WTC11 (cell line): ENCODE measurements around the gene MEA1. TPM values are rescaled to one million over a fixed set of nuclear protein-coding genes. Genes with fewer than 3 reads are reported as not detected.

ENCODE experiments used
- CBFB ChIP-seq: sonication (generic); formaldehyde crosslinking; IDR thresholded peaks from 2 replicates; pipeline ENCODE4 v1.8.1; 2022; ENCODE audit warnings: mild to moderate bottlenecking, low read depth, missing genetic modification reagents
- CREB1 ChIP-seq: sonication (generic); formaldehyde crosslinking; IDR thresholded peaks from 2 replicates; pipeline ENCODE4 v1.8.0; 2023; ENCODE audit warnings: mild to moderate bottlenecking, missing genetic modification reagents
- CREM ChIP-seq: sonication (generic); formaldehyde crosslinking; IDR thresholded peaks from 2 replicates; pipeline ENCODE4 v1.8.1; 2022; ENCODE audit warnings: mild to moderate bottlenecking, missing genetic modification reagents, moderate library complexity
- ESRRA ChIP-seq: sonication (generic); formaldehyde crosslinking; IDR thresholded peaks from 2 replicates; pipeline ENCODE4 v1.8.1; 2022; ENCODE audit warnings: mild to moderate bottlenecking, missing genetic modification reagents, borderline replicate concordance
- ETV6 ChIP-seq: sonication (generic); formaldehyde crosslinking; IDR thresholded peaks from 2 replicates; pipeline ENCODE4 v1.8.1; 2022; ENCODE audit warnings: mild to moderate bottlenecking, missing genetic modification reagents
- FOXP1 ChIP-seq: sonication (generic); formaldehyde crosslinking; IDR thresholded peaks from 2 replicates; pipeline ENCODE4 v1.8.0; 2022; ENCODE audit warnings: missing genetic modification reagents, mild to moderate bottlenecking, moderate library complexity, borderline replicate concordance
- GABPB1 ChIP-seq: sonication (generic); formaldehyde crosslinking; IDR thresholded peaks from 2 replicates; pipeline ENCODE4 v1.8.1; 2023; ENCODE audit warnings: mild to moderate bottlenecking, missing genetic modification reagents
- NFATC4 ChIP-seq: fragments of 250-450 bp; sonication (Bioruptor Pico); IDR thresholded peaks from 2 replicates; pipeline ENCODE4 v1.9.0; 2021; ENCODE audit warnings: mild to moderate bottlenecking
- PRRX2 ChIP-seq: fragments of 250-450 bp; sonication (Bioruptor Pico); IDR thresholded peaks from 2 replicates; pipeline ENCODE4 v1.8.0; 2021; ENCODE audit warnings: mild to moderate bottlenecking
- RELA ChIP-seq: sonication (generic); formaldehyde crosslinking; IDR thresholded peaks from 2 replicates; pipeline ENCODE4 v1.8.1; 2022; ENCODE audit warnings: missing genetic modification reagents, mild to moderate bottlenecking, borderline replicate concordance
- SMAD4 ChIP-seq: sonication (generic); formaldehyde crosslinking; IDR thresholded peaks from 2 replicates; pipeline ENCODE4 v1.8.0; 2022; ENCODE audit warnings: mild to moderate bottlenecking, missing genetic modification reagents
- SP1 ChIP-seq: sonication (generic); formaldehyde crosslinking; conservative IDR thresholded peaks from 2 replicates; pipeline ENCODE4 v1.8.1; 2022; ENCODE audit warnings: missing genetic modification reagents
- ZBTB43 ChIP-seq: sonication (generic); formaldehyde crosslinking; IDR thresholded peaks from 2 replicates; pipeline ENCODE4 v1.8.1; 2023; ENCODE audit warnings: mild to moderate bottlenecking, missing genetic modification reagents
- ZMAT4 ChIP-seq: fragments of 250-450 bp; sonication (Bioruptor Pico); IDR thresholded peaks from 2 replicates; pipeline ENCODE4 v1.9.0; 2021; ENCODE audit warnings: mild to moderate bottlenecking
- ZNF416 ChIP-seq: fragments of 250-450 bp; sonication (Bioruptor Pico); IDR thresholded peaks from 2 replicates; pipeline ENCODE4 v1.9.0; 2021; ENCODE audit warnings: mild to moderate bottlenecking, inconsistent platforms
- total RNA-seq: library from RNA; stranded (reverse); gene quantifications from 3 replicates; pipeline ENCODE4 v1.2.3, GENCODE V29; 2021
- TF ChIP-seq, protein P1 (sequence below): sonication (generic); formaldehyde crosslinking; IDR thresholded peaks from 2 replicates; pipeline ENCODE4 v1.8.1; 2023; ENCODE audit warnings: mild to moderate bottlenecking, missing genetic modification reagents, borderline replicate concordance
- TF ChIP-seq, protein P2 (sequence below): sonication (generic); formaldehyde crosslinking; conservative IDR thresholded peaks from 2 replicates; pipeline ENCODE4 v1.8.1; 2023; ENCODE audit warnings: mild to moderate bottlenecking, low read depth, missing genetic modification reagents, moderate library complexity
- TF ChIP-seq, protein P3 (sequence below): sonication (generic); formaldehyde crosslinking; IDR thresholded peaks from 2 replicates; pipeline ENCODE4 v1.8.0; 2022; ENCODE audit warnings: mild to moderate bottlenecking, missing genetic modification reagents
- TF ChIP-seq, protein P4 (sequence below): sonication (generic); formaldehyde crosslinking; IDR thresholded peaks from 2 replicates; pipeline ENCODE4 v1.8.1; 2023; ENCODE audit warnings: mild to moderate bottlenecking, missing genetic modification reagents, moderate library complexity
- TF ChIP-seq, protein P5 (sequence below): fragments of 250-450 bp; sonication (Bioruptor Pico); IDR thresholded peaks from 2 replicates; pipeline ENCODE4 v1.8.0; 2021; ENCODE audit warnings: mild to moderate bottlenecking
- TF ChIP-seq, protein P6 (sequence below): fragments of 250-450 bp; sonication (Bioruptor Pico); IDR thresholded peaks from 2 replicates; pipeline ENCODE4 v1.9.0; 2021; ENCODE audit warnings: mild to moderate bottlenecking

MEA1 gene
- total RNA-seq, 1 experiment from 2014 or later = 85.0 TPM

DNA sequence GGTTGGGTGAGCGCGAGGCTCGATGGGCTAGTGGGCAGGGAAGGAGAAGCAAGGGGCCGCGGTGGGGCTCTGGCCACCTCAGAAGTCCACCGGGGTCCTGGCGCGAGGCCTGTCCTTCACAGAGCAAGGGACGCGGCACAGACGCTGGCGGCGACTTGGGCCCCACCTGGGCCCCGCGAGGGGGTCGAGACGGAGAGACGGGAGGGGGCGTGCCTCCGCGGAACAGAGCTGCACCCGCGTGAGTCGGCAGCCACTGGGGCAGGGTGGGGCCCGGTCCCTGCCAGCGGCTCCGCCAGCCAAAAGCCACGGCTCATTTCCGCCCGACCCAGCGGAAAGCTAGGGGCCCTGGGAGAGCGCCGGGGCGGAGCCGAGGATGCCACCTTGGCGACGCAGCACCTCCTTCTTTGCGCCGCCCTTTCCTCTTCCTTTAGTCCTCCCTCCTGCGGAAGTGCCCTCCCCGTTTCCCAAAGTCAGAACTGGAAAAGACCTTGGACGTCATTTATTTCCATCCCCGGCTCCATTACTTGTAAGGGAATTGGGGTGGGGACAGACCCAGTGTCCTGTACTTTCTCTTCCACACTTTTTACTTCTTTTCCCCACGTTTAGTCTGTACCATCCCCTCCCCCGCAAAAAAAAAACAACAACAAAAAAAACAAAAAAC lies 39.9 kb upstream of the MEA1 start, which contains the start of gene CUL7 (continued):
- TF ChIP-seq FOXP1 (CRISPR knock-in tag) = peak; percentile 77
- peak; percentile 83; the same call in 1 of the 2 replicates for TF ChIP-seq GABPB1
- TF ChIP-seq ETV6 = peak; percentile 99
- peak; percentile 88 for TF ChIP-seq ZMAT4 (CRISPR knock-in tag)
- TF ChIP-seq ESRRA (CRISPR knock-in tag) = 0 out of 2 replicates have a peak, but pooled peaks have one; percentile 38
- TF ChIP-seq ZNF416 = peak; percentile 96
- TF ChIP-seq, protein P1, sequence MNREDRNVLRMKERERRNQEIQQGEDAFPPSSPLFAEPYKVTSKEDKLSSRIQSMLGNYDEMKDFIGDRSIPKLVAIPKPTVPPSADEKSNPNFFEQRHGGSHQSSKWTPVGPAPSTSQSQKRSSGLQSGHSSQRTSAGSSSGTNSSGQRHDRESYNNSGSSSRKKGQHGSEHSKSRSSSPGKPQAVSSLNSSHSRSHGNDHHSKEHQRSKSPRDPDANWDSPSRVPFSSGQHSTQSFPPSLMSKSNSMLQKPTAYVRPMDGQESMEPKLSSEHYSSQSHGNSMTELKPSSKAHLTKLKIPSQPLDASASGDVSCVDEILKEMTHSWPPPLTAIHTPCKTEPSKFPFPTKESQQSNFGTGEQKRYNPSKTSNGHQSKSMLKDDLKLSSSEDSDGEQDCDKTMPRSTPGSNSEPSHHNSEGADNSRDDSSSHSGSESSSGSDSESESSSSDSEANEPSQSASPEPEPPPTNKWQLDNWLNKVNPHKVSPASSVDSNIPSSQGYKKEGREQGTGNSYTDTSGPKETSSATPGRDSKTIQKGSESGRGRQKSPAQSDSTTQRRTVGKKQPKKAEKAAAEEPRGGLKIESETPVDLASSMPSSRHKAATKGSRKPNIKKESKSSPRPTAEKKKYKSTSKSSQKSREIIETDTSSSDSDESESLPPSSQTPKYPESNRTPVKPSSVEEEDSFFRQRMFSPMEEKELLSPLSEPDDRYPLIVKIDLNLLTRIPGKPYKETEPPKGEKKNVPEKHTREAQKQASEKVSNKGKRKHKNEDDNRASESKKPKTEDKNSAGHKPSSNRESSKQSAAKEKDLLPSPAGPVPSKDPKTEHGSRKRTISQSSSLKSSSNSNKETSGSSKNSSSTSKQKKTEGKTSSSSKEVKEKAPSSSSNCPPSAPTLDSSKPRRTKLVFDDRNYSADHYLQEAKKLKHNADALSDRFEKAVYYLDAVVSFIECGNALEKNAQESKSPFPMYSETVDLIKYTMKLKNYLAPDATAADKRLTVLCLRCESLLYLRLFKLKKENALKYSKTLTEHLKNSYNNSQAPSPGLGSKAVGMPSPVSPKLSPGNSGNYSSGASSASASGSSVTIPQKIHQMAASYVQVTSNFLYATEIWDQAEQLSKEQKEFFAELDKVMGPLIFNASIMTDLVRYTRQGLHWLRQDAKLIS (CRISPR knock-in tag) = peak; percentile 88; the same call in 1 of the 2 replicates
- TF ChIP-seq PRRX2 (CRISPR knock-in tag) = peak; percentile 91
- peak; percentile 82 for TF ChIP-seq CREM (CRISPR knock-in tag)
- peak; percentile 94 for TF ChIP-seq NFATC4 (CRISPR knock-in tag)
- TF ChIP-seq, protein P2, sequence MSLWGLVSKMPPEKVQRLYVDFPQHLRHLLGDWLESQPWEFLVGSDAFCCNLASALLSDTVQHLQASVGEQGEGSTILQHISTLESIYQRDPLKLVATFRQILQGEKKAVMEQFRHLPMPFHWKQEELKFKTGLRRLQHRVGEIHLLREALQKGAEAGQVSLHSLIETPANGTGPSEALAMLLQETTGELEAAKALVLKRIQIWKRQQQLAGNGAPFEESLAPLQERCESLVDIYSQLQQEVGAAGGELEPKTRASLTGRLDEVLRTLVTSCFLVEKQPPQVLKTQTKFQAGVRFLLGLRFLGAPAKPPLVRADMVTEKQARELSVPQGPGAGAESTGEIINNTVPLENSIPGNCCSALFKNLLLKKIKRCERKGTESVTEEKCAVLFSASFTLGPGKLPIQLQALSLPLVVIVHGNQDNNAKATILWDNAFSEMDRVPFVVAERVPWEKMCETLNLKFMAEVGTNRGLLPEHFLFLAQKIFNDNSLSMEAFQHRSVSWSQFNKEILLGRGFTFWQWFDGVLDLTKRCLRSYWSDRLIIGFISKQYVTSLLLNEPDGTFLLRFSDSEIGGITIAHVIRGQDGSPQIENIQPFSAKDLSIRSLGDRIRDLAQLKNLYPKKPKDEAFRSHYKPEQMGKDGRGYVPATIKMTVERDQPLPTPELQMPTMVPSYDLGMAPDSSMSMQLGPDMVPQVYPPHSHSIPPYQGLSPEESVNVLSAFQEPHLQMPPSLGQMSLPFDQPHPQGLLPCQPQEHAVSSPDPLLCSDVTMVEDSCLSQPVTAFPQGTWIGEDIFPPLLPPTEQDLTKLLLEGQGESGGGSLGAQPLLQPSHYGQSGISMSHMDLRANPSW (CRISPR knock-in tag) = no peak
- TF ChIP-seq, protein P3, sequence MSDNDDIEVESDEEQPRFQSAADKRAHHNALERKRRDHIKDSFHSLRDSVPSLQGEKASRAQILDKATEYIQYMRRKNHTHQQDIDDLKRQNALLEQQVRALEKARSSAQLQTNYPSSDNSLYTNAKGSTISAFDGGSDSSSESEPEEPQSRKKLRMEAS (CRISPR knock-in tag) = peak; percentile 68; the same call in 1 of the 2 replicates
- TF ChIP-seq CREB1 (CRISPR knock-in tag) = 0 out of 2 replicates have a peak, but pooled peaks have one; percentile 45
- TF ChIP-seq, protein P4, sequence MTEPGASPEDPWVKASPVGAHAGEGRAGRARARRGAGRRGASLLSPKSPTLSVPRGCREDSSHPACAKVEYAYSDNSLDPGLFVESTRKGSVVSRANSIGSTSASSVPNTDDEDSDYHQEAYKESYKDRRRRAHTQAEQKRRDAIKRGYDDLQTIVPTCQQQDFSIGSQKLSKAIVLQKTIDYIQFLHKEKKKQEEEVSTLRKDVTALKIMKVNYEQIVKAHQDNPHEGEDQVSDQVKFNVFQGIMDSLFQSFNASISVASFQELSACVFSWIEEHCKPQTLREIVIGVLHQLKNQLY = no peak
- TF ChIP-seq ZBTB43 (CRISPR knock-in tag) = no peak
- TF ChIP-seq, protein P5, sequence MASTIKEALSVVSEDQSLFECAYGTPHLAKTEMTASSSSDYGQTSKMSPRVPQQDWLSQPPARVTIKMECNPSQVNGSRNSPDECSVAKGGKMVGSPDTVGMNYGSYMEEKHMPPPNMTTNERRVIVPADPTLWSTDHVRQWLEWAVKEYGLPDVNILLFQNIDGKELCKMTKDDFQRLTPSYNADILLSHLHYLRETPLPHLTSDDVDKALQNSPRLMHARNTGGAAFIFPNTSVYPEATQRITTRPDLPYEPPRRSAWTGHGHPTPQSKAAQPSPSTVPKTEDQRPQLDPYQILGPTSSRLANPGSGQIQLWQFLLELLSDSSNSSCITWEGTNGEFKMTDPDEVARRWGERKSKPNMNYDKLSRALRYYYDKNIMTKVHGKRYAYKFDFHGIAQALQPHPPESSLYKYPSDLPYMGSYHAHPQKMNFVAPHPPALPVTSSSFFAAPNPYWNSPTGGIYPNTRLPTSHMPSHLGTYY = peak; percentile 91
- TF ChIP-seq RELA (CRISPR knock-in tag) = 0 out of 2 replicates have a peak, but pooled peaks have one; percentile 45
- TF ChIP-seq CBFB (CRISPR knock-in tag) = no peak
- TF ChIP-seq, protein P6, sequence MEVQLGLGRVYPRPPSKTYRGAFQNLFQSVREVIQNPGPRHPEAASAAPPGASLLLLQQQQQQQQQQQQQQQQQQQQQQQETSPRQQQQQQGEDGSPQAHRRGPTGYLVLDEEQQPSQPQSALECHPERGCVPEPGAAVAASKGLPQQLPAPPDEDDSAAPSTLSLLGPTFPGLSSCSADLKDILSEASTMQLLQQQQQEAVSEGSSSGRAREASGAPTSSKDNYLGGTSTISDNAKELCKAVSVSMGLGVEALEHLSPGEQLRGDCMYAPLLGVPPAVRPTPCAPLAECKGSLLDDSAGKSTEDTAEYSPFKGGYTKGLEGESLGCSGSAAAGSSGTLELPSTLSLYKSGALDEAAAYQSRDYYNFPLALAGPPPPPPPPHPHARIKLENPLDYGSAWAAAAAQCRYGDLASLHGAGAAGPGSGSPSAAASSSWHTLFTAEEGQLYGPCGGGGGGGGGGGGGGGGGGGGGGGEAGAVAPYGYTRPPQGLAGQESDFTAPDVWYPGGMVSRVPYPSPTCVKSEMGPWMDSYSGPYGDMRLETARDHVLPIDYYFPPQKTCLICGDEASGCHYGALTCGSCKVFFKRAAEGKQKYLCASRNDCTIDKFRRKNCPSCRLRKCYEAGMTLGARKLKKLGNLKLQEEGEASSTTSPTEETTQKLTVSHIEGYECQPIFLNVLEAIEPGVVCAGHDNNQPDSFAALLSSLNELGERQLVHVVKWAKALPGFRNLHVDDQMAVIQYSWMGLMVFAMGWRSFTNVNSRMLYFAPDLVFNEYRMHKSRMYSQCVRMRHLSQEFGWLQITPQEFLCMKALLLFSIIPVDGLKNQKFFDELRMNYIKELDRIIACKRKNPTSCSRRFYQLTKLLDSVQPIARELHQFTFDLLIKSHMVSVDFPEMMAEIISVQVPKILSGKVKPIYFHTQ (CRISPR knock-in tag) = peak; percentile 83; the same call in 1 of the 2 replicates
- TF ChIP-seq SMAD4 (CRISPR knock-in tag) = no peak
- peak; percentile 74 for TF ChIP-seq SP1
